Stimulated activated CD8-positive, alpha-beta memory T cell treated with anti-CD3 and anti-CD28 coated beads, Interleukin-7, amount 100 ng/mL, for 48 hours (primary cell): Measurements from ENCODE around the gene KLHL29.

Experiments used
- DNase-seq, 2 donors: peaks; one replicate each; pipeline ENCODE4 v3.0.0-alpha.2; 2020; ENCODE audit warnings: low read depth in 1 of 2; ENCODE audit errors: extremely low read depth in 1 of 2

Gene KLHL29

DNA sequence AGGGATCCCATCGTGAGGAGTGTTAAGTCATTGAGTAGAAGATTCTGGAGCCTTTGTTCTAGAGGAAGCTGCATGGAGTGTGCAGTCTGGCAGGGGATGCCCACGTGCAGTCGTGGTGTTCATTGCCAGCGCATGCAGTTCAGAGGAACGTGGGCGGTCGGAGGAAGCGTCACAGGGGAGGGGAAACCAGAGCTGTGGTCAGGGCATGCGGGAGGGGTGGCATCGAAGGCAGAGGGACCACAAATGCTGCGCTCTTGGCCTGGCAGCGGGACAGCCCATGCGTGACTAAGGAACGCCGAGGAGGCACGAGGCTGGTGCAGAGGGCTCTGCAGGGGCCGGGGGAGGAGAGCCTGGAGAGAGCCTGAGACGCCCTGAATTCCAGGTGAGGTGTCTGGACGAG lies 141.1 kb downstream of the KLHL29 start:
- DNase-seq = peak in 1 of 2 donors; percentile 5

DNA sequence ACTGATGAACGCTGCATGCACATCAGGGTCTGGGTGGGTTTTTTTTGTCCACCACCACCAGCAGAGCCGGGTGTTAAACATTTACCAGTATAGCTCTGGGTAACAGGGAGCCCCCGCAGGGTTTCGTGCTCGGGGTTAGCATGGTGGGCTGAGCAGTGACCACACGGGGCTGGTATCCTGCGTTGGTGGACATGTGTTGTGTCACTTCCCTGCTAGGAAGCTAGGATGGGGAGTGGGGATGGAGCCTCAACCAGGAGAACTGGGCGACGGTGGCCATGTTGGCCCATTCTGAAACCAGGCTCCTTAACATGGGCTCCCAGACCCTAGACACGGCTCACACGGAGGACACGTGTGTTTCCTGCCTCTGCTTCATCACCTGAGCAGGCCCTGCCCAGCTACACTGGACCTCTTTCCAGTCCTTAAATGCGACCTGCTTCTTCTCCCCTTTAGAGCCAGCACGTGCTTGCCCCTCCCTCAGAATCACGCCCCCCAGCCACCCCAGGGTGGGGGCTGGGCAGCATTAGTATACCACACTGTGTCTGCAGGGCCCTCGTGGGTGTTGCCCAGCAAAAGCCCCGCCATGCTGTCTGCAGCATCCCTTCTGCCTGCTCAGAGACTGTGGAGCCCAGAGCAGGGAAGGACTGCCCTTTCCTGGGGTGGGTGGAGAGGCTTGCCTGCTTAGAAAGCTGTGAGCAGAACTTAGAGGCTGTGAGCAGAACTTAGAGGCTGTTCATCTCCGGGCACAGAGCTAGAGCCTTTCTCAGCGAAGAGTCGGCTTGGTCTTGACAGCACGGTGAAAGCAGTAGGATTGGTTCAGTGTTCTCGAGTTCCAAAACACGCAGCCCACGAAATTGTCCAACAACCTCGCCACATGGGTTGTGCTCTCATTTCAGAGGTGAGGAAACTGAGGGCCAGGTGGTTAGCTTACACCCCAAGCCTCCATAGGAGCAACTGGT lies 142.1 kb downstream of the KLHL29 start:
- DNase-seq = no peak

- no peak for DNase-seq
Measured at GRCh38 chr2:23528171-23528570, 143.2 kb downstream of the KLHL29 start.

DNA sequence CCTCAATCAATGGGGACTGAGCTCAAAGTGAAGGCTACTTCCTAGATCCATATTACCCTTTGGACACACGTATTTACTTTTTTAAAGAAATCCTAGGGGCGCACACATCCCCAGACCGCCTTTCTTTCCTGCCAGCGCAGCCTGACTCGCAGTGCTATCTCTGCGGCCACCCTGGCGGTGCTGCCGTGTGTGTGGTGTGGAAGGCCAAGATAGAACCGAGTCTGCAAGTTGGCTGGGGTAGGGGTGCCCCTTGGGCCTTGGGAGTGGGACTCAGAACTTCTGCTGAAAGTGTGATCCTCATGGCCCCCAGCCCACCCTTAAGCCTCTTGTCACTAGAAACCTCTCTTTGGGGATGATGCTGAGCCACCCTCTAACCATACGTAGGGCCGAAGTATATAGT lies 143.7 kb downstream of the KLHL29 start:
- no peak for DNase-seq

- DNase-seq = no peak
Measured at GRCh38 chr2:23529659-23530058, 144.7 kb downstream of the KLHL29 start.

GRCh38 chr2:23530206-23530908 lies 145.4 kb downstream of the KLHL29 start:
- no peak for DNase-seq

DNA sequence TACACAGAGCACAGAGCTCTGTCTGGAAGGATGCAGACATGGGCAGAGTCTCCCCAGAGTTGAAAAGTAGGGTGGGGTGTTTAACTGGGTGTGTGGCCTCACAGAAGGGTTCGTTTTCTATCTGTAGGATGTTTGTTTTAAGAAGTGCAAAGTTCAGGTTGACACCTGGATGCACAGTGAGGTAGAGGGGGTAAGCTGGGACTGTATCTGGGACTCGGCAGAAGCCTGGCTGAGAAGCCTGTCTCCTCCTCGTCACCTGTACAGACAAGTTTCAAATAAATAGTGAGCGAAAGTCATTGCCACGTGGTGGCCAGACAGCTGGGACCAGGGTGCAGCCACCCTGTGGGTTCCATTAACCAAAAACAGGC lies 145.9 kb downstream of the KLHL29 start:
- DNase-seq = no peak

DNA sequence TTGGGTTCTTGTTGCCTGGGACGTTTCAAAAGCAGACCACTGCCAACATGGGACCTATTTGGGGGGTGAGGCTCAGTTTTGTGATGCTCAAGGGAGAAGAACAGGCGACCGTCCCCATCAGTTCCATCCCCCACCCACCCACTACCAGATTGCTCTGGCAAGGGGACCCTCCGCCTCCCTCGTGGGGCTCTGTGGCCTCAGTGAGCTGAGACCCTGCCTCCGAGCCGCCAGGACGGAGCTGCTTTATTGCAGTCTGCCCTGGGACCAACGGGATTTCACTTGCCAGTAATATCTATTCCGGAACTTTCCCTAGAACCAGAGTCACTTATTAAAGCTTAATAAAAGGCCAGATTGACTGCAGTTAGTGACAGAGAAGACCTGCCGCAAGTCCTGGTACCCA lies 146.3 kb downstream of the KLHL29 start:
- DNase-seq = no peak

GRCh38 chr2:23531881-23532280 lies 146.9 kb downstream of the KLHL29 start:
- DNase-seq = no peak

DNA sequence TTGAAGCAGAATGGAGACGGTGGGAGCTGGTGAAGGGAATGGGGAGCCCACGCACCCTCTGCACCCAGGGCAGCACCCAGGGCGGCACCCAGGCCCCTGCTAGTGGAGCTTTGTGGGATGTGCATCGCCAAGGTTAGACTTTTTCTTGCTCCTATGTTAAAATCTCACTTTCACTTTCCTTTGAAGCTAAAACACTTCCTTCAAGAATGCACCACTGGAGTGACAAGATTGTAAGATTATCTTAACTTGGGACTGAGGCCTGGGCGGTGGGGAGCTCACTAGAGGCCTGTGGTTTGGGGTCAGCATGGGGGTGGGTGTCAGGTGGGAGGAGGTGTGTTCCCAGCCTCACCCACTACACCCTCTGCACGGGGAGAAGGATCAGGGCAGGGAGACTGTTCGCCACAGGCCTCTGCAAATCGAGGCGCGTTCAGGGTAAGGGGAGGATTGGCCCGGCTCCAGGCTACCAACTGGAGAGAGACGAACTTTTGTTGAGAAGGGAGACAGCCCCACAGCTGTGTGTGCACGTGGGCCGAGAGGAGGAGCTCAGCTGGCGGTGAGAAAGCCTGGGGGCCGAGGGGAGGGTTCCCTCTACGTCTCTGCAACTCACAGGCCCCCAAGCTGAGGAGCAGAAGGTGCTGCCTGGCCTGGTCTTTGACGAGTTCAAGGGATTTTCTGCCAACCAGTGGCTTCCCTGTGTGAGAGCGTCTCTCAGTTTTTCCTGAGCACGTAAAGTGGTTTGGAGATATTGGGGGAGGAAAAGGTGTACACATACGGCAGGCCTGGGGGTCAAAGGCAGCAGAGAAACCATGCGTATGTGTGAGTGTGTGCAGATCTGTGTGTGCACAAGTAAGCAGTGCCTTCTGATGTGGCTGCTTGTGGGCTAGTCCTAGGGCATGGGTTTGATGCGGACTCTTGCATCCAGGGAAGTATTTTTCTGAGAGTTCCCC lies 147.7 kb downstream of the KLHL29 start:
- peak in 1 of 2 donors; percentile 20 for DNase-seq

DNA sequence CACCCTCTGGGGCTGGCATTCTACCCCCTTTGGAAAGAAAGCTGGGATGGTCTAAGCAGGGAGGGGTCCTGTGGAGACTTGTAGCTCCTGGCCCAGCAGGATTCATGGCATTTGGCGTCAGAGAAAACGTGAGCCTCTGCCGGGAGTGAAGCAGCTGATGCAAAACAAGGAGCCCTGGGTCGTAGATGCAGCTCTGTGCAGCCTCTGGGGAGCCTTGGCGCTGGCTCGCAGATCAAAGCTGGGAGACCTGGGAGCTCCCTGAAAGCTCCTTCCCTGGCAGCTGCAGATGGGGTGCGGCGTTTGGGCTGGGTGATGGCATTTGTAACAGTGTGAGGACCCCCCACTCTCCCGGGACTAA lies 148.3 kb downstream of the KLHL29 start:
- DNase-seq = no peak

GRCh38 chr2:23534771-23535170 lies 149.8 kb downstream of the KLHL29 start:
- DNase-seq = no peak

DNA sequence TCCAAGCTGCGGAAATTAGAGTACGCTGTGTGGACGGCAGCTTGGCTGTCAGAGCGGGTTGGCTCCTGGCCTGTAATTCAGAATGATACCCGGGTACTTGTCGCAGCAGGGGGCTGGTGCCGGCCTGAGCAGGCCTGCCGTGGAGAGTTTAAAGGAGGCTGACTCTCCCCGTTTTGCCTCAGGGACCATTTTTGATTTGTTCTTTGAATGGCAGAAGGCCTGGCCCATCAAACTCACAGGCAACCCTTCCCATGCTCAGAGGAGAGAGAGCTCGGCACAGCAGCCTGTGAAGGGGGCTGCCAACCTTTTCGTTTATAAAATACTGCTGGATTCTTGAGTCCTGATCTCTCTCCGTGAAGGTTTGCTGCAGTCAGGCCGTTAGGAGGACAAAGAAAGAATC lies 151.3 kb downstream of the KLHL29 start:
- DNase-seq = no peak

- no peak for DNase-seq
Measured at GRCh38 chr2:23537991-23538390, 153.0 kb downstream of the KLHL29 start.

DNA sequence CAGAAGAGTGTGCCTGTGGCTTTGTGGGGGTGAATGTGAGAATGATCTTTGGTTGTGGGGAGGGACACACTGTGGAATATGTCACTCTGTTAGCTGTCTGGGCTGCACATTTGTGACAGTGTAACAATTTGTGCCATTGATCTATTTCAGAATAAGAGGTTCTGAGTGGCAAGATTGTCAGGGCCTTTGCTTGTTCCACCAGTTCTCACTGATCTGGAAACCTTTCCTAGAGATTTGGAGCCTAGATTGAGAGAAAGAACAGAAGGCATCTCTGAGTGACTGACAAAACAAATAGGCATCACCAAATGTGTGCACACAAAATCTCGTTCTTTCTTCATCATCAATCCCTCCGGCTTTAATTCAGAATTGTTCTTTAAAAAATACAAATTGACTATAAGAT lies 153.6 kb downstream of the KLHL29 start:
- DNase-seq = no peak

DNA sequence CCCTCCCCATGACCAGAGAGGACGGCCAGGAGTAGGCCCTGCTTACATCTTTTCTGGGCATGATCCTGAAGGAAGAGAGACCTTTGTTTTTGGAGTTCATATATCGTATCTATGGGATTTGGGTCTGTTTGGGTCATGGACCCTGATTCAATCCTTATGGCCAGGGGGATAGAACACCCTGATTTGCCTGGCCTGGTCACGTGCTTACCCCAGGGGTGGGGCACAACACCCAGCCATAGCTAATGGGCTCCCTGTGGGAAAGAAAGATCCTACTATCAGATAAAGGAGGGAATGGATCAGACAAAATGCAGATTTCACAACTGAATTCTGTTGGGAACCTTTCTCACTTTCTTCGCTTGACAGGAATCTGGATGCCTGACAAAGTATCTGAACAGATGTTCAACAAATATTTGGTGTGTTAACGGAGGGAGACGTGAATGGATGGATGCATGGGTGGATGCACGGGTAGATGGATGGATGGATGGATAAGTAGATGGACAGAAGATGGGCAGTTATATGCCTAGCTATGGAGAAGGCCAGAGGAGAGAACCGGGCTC lies 155.9 kb downstream of the KLHL29 start:
- no peak for DNase-seq

GRCh38 chr2:23541503-23542229 lies 156.7 kb downstream of the KLHL29 start:
- no peak for DNase-seq

DNA sequence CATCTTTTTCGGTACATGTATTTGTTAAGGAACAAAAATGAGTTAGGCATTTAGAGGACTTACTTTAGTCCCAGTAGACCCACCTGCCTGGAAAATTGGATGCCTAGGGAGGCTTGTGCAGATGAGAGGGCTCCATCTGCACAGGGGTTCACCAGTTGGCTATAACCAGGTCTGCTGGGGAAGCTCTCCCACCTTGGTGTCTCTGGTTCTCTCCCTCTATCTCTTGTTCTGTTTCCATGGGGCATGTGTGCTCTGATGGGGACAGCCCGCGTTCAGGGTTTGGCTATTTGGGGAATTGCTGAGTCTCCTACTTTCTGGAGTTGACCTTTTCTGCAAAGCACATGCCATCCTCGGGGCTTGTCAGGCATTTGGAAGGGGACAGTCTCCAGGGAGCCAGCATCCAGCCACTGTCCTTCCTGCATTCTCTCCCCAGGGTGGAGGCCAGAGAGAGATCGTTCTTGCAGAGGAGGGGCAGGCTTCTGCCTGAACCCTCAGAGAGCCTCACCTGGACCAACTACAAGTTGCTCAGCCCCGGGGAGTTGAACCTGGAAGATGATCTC lies 157.3 kb downstream of the KLHL29 start:
- no peak for DNase-seq

DNA sequence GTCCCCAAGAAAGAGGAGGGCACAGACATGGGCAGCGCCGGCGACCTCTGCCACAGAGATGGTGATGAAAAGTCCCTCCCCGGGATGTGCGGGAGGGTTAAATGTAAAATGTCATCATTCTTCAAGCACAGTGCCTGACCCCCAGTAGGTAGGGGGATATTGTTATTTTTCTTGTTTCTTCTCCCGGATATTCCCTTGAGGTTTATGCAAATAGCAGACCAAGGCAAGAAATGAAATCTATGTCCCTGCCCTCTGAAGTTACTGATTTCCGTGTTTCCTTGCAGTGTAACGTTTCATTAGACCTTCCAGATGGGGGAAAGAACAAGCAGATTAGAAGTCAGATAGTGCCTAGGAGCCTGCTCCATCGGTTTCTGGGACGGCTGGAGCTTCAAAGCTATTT lies 158.3 kb downstream of the KLHL29 start:
- DNase-seq = no peak

- DNase-seq = no peak
Measured at GRCh38 chr2:23543728-23544127, 158.7 kb downstream of the KLHL29 start.
